Mucosa of gallbladder (tissue), 1 donor: ENCODE measurements around the gene VWA2. TPM values are rescaled to one million over a fixed set of nuclear protein-coding genes. Genes with fewer than 3 reads are reported as not detected.

Source experiments
- DNase-seq: peaks from one replicate; pipeline ENCODE4 v3.0.0-alpha.2; 2020; ENCODE audit warnings: low spot score
- total RNA-seq: library from RNA; stranded (reverse); gene quantifications from one replicate; pipeline ENCODE4 v1.2.1, GENCODE V29; 2021
- donor health status: DM: no; HTN: no; CAD: no.

Gene VWA2
- total RNA-seq, 1 donor from 2014 or later: 0.75 TPM

DNA sequence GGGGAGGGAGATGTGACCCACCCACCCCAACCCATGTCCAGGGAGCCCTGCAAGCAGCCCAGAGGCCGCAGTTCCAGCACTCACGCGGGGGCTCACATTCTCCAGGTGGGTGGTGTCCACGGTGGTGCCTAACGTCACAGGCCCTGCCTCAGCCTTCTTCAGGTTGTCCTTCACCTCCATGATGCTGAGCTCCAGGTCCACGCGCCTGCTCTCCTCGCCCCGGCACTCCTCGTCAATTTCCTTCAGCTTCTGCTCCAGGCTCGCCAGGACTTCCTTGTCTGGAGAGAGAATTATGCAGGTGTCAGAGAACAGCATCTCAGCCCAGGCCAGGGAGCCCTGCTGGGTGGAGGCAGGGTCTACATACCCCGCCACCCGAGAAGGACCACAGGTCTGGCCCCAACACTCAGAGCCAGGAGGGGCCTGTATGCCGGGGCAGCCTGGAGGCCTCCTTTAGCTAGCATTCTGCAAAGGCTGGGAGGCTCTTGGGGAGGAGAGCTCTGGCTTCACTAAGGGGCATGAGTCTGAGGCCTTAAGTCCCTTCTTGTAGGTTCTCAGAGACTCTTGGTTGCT, 58.2 kb downstream of the VWA2 start:
- no peak for DNase-seq

DNA sequence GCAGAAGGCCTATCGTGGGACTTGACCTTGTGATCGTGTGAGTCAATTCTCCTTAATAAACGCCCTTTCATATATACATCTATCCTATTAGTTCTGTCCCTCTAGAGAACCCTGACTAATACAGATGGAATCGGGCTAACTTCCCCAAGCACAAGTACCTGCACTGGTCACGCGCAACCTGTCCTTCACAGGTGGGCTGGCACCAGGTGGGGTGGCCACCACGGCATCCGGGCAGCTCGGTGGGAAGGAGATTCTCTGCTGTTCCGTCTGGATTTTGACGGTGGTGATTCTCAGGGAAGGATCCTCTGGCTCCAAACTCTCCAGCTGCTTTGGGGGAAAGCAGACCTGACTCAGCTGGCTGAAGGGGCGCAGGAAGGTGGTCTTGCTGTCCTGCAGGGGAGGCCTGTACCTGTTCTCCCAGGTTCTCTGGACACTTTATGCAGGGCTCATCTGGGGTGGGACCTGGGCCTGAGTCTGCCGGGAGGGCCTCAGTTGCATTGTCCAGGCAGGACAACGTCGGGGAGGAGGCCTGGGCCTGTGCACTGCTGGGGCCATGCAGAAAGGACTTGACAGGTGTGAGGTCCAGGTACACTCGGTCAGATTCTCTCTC, 61.1 kb downstream of the VWA2 start:
- no peak for DNase-seq

DNA sequence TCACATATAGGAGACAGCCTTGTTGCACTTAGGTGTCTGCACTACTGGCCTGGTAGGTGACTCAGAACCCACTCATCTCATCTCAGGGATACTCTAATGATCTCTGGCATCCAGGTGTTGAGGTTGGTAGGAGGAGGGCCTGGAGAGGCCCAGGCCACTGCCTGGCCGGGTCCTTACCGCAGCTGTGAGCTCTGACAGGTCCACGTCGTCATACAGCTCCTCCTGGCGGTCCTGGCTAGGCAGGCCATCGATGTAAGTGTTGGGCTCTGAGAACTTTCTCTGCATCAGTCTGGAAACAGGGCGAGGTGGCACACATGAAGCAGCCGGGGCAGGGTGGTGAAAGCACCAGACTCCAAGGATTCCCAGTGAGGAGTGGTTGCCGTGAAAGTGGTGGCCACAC, 62.1 kb downstream of the VWA2 start:
- no peak for DNase-seq

DNA sequence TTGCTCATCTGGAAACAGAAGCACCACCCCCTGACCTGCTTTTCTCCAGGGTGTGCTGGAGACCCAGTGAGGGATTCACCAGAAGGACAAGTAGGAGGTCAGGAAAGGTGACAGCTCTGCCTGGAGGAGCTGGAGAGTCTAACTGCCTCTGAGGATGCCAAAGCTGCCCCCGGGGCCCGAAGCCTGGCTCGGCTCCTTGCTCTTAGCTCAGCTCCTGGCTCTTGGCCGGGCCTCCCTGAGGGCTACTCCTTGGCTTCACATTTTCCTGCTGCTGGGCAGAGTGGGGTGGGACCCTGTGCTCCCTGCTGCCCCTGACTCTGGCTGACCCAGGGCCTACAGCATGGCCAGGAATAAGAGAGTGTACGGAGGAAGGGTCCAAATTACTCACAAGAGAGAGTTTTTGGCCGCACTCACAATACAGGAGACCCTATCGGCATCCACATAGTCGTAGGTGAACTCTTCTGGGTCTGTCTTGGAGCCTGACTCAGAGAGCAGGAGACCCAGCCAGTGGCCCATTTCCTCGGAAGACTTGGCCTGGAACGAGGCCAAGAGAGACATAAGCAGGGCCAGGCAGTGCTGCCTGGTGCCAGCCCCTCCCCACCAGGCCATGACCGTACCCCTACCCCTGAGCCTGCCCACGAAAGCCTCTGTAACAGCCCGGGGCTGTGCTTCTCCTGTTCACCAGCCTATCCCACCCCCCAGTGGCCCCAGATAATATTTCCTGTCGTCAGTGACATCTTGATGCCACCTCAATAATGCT, 63.1 kb downstream of the VWA2 start:
- DNase-seq: no peak

DNA sequence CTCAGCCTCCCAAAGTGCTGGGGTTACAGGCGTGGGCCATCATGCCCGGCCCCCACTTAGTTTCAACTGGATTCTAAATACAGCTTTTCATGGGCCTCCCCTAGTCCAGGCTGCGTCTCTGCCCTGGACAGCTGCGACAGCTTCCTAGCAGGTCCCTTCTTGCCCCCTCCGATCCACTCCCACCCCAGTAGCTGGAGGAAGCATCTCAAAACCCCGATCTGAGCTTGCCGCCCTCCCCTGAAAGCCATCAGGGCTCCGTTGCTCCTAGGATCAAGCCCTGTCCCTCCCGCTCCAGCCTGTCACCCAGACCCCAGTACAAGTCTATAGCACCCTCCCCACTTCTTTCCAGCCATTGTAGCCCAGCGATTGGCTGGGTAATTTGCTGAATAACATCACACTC, 64.5 kb downstream of the VWA2 start:
- no peak for DNase-seq

DNA sequence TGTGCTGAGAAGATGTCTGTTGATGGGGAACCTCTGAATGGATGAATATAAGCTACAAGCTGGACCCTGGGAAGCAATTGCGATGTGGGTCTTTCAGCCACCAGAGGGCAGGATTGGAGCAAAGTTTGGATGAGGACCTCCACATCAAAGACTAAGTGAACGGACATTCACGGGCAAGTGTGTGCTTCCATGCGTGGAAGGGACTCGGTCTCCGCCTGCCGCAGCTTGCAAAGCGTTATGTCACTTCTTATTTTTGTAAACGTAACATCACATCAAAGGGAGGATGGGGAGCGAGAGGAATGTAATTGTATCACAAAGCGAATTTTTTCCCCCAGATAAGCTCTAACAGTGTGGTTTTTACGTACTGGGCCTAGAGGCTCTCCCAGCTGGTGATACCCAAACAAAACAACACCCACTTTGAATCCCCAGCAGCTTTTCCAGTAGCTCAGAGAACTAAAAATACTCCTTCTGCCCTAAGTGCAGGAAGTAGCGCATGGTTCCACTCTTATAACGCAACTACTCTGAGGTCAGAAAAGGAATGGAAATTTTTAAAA, 65.0 kb downstream of the VWA2 start:
- DNase-seq: peak; percentile 88

DNA sequence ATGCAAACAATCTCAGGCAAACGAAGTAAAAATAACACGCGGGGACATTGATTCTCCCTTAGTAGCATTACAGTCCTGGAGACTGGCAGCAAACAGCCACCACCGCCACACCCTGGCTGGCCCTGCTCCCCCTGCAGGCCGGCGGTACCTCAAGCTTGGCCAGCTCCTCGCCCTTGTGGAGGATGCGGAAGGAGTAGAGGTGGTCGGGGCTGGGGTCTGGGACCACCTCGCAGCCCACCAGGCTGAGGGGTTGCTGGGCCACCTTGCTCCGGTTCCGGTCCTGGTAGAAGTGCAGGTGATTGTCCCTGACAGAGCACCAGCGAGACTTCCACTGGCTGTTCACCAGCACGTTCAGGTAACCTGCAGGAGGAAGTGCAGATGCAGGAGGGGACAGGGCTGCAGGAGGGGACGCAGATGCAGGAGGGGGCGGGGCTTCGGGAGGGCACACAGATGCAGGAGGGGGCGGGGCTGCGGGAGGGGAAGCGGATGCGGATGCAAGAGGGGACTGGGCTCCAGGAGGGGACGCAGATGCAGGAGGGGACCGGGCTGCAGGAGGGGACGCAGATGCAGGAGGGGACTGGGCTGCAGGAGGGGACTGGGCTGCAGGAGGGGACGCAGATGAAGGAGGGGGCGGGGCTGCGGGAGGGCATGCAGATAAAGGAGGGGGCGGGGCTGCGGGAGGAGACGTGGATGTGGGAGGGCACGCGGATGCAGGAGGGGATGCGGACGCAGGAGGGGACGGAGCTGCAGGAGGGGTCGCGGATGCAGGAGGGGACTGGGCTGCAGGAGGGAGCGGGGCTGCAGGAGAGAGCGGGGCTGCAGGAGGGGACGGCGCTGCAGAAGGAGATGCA, 65.7 kb downstream of the VWA2 start:
- peak; percentile 30 for DNase-seq

DNA sequence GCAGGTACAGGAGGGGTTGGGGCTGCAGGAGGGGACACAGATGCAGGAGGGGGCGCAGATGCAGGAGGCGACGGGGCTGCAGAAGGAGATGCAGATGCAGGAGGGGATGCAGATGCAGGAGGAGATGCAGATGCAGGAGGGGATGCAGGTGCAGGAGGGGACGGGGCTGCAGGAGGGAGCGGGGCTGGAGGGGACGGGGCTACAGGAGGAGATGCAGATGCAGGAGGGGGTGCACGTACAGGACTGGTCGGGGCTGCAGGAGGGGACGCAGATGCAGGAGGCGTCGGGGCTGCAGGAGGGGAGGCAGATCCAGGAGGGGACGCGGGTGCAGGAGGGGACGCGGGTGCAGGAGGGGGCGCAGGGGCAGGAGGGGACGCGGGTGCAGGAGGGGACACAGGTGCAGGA, 66.5 kb downstream of the VWA2 start:
- DNase-seq: no peak

DNA sequence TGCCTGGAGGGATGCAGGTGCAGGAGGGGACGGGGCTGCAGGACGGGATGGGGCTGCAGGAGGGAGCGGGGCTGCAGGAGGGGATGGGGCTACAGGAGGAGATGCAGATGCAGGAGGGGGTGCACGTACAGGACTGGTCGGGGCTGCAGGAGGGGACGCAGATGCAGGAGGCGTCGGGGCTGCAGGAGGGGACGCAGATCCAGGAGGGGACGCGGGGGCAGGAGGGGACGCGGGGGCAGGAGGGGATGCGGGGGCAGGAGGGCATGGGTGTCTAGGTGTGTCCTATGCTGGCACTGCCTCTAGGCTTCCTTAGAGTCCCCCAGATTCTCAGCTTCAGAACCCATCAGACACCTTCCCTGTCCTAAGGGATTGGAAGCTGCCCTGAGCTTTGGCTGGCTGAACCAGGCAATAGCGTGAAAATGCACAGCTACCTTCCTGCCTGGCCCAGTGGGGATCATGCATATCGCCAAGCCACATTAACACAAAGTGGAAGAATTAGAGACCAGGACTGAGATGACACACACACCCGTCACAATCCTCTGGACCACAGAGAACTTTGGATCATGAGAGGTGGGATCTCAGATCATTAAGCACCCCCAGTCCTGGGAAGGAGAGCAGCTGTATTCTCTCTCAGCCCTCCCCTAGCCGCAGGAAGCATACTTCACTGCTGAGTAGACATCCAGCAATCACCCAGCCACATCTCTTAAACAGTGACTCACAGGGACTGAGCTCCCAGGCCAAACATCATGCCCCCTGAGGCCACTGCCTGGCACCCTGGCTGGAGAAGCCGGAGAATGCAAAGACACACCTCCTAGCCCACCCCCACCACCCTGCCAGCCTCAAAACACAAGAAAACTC, 67.3 kb downstream of the VWA2 start:
- DNase-seq: no peak

DNA sequence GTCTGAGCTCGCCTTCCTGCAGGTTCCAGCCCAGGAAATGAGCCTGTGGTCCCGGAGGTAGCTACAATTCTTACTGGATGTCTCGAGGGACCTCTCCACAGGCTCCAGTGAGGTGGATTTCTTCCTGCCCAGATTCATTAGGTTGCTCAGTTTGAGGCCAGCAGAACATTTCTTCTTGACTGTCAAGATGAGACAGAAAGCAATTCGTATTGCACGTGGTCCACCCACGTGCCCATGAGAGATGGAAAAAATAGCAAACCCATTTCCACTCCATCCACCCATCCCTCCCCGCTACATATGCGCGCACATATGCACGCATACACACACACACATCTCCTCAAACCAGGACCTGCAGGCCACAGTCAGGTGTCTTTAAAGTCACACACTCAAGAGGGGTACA, 68.7 kb downstream of the VWA2 start:
- DNase-seq: no peak

DNA sequence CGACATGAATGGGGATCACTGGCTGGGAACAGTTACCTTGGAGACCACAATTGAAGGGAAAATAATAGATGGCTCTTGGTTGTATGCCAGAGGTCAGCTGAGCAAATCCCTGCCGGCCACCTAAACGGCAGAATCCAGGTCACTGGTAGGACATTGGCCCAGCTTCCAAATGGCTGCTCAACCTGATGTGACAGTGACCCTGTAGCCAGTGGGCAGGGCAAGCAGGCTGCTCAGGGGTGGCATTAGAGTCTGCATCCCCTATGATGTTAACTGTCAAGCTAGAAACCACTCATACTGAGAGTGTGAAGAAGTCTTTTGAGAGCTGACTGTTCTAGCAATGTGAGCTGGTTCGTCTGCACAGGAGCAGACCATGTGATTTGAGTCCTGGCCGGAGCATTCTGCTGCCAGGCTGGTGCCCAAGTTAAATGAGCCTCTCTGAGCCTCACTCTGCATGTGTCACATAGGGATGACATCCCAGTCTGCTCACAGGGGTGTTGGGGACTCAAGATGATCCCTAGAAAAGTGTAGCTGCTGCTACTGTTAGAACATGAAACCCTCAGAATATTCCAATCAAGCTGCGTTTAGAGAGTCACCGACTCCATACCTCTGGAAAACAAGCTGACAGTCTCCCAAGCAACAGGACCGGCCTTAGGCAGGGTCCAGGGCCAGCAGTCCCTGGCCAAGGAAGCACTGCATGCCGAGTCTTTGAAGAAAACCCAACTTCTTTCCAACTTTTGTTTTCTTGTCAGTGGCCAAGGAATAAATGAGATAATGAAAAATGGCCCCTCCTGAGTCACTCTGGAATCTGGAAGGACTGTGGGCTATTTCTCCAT, 69.7 kb downstream of the VWA2 start:
- no peak for DNase-seq

DNA sequence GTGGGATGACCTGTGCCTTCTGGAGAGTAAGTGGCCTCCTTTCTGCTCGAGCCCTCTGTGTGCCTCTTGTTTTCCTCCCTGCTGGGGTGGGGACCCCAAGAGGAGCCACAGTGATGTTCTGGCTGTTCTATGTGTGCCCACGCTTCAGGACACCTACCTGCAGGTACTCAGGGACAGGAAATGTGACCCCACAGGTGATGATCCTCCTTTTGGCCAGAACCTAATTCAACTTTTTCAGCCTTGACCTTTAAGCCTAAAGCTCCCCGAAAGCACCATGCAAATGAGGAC, 70.3 kb downstream of the VWA2 start:
- no peak for DNase-seq

DNA sequence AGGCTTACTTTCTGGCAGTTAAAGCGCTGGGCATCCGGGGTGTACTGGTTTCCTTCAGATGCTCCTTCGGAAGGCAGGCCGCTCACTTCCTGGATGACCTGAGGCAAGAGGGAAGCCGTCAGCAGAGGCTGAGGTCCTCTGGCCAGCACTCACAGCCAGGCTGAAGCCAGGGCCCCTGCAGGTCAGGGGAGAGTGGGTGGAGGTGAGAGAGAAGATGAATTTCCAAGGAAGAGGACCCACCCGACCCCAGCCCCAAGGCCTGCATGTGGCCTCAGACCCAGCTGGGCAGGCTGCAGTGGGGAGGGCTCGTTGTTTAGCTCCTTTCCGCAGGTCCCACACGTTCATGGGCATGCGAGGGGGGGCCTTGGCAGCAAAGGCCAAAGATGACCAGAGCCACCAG, 71.3 kb downstream of the VWA2 start:
- DNase-seq: no peak

DNA sequence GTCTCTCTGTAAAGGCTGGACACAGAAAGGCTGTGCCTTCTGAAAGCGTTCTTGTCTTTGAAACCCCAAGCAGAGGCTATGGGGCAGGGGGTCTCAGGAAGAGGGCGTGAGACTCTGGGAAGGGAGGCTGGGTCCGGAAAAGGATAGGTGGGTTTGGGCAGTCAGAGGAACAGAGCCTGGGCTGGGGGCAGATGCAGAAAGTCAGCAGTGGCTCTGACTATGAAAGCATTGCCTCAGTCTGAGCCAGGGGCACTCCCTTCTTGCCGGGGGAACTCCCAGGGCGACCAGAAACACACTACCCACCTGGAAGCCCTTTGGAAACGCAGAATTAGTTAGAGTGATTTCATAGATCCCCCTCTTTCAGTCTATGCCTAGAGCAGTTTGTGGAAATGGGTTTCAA, 72.0 kb downstream of the VWA2 start:
- DNase-seq: no peak

DNA sequence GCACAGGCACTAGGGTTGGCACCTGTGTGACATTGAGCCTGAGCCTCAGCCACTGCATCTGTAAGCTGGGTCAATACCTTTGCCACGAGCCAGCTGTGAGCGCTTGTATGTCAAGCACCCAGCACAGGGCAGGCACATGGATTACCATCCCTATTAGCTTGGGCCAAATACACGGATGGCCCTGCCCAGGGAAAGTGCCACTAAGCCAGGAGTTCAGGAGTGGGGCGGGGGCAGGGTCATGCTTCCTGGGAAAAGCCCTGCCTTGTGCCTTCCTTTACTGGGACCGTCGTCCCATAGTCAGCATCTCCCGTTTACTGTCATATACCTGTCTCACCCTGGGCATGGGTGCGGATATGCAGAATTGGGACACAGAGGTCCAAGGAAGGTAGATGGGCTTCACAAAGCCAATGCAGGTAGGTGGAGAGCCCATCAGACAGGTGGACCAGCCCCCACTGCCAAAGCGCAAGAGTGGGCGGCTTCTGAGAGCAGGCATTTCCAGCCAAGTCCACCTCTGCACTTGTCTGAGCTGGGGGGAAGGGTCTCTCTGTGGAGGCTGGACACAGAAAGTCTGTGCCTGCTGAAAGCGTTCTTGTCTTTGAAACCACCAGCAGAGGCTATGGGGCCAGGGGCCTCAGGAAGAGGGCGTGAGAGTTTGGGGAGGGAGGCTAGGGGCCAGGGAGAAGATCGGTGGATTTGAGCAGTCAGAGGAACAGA, 72.6 kb downstream of the VWA2 start:
- DNase-seq: no peak

DNA sequence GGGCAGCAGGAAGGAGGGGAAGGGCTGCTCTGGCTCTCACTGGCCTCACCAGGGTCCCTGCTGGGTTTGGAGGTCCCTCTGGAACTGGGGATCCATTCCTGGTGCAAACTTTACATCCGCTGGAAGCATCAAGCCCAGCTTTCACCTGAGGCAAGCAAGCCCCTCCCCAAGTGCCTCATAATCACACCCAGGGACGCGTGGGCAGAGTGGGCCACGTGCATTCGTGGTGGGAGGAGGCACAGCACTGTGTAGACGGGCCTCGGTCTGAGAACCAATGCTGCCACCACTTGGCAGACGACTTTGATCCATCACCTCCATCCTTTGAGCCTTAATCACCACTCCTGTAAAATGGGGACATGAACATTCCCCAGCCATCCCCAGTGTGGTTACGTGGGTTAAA, 74.1 kb downstream of the VWA2 start:
- no peak for DNase-seq

DNA sequence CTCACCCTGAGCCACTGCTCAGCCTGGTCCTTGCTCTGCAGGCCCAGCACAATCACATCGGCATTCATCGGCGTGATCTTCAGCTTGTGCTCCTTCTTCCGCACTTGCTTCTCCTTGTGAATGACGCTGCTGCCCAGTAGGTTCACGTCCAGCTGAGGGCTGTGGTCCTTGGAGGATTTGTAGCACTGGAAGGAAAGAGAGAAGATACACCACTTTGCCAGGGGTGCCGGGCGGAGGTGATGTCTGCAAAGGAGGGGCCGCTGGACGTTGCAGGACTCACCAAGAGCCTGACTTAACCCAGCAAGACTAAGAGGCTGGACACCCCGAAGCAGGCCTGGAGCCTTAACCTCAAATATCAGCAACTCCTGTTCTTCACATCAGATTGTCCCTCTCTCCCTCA, 74.8 kb downstream of the VWA2 start:
- no peak for DNase-seq

DNA sequence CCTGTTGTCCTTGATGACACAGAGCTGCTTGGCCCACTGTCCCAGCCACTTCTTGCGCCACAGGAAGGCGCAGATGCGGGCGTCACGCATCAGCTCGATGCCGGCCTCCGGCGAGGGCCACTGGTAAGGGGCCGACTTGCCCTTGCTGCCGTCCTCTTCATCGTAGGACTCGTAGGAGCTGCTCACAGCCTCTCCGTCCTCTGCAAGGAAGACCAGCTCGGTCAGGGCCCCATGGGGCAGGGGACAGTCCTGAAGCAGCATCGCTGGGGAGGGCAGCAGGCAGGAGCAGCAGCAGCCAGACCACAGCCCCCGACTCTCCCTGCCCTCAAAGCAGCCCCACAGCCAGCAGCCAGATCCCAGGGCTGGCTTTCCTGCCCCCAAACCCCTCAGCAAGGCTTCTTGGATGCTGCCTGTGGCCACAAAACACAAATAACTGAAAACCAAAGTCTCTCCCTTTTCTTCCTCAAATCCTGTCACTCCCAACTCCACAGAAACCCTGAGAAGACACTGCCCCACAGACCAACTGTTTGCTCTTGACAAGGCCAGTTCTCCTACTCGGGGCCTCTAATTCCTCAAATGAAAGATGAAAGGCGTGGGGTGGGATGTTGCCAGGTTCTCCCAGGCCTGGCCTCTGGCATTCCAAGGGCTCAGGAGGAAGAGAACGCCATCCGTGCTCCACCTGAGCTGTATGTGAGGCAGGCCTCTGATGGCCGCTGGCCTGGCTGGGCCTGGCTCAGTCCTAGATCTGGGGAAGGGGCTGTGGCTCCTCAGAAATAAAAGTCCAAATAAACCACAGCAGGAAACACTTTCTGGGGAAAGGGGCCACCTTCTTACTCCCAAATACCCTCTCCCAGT, 76.7 kb downstream of the VWA2 start:
- no peak for DNase-seq

DNA sequence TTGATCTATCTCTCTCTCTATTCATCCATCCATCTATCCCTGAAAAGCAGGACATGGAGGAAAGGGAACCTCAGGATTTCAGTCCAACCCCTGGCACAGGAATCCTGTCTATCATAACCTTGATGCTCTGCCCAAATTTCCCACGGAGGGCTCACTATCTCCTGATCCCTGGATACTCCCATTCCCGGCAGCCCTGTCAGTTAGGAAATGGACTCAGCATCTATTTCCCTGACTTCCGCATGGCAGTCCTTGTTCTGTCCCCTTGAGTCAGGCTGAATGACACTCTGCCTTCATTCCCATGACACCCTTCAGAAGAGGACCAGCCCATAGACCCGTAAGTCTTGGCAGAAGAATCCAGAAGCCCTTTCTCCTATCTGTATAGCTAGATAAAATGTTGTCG, 77.7 kb downstream of the VWA2 start:
- DNase-seq: no peak
